K562 (cell line): ENCODE data around the gene FUBP3.

Source experiments
- CREB5 ChIP-seq: fragments of 250-450 bp; sonication (Bioruptor Pico); IDR thresholded peaks from 2 replicates; pipeline ENCODE4 v1.5.0; 2020; ENCODE audit warnings: mild to moderate bottlenecking
- CTCF ChIP-seq, 3 experiments: IDR thresholded peaks in 2 of 3; conservative IDR thresholded peaks in 1 of 3; 2 replicates each; pipeline ENCODE4 v1.5.1; 2011 to 2012; ENCODE audit warnings: low read length in 3 of 3, mild to moderate bottlenecking in 3 of 3, control low read depth in 2 of 3, improper control_type of control experiment in 1 of 3, inconsistent platforms in 1 of 3, low read depth in 1 of 3, mixed read lengths in 1 of 3, moderate library complexity in 1 of 3; ENCODE audit not compliant: insufficient read depth in 2 of 3
- EGR1 ChIP-seq: fragments of 450-650 bp; conservative IDR thresholded peaks from 2 replicates; pipeline ENCODE4 v1.6.1; 2017; ENCODE audit warnings: mild to moderate bottlenecking
- ETV6 ChIP-seq, 3 experiments: fragments of 150-350 bp in 1 of 3; sonication (generic) in 1 of 3; formaldehyde crosslinking in 1 of 3; IDR thresholded peaks; 2 replicates each; pipeline versions ENCODE4 v1.6.1 to v1.8.0; 2014 to 2022; ENCODE audit warnings: borderline replicate concordance in 2 of 3, low read depth in 2 of 3, antibody characterized with exemption in 1 of 3, low read length in 1 of 3, mild to moderate bottlenecking in 1 of 3, missing genetic modification reagents in 1 of 3
- RAD21 ChIP-seq, 2 experiments: fragments of 250-450 bp in 1 of 2; fragments of 450-650 bp in 1 of 2; sonication (Bioruptor Pico) in 1 of 2; formaldehyde crosslinking in 1 of 2; IDR thresholded peaks in 1 of 2; conservative IDR thresholded peaks in 1 of 2; 2 replicates each; pipeline versions ENCODE4 v1.4.0 to v1.8.0; 2020 to 2022; ENCODE audit warnings: mild to moderate bottlenecking in 2 of 2, moderate library complexity in 1 of 2
- RBM22 ChIP-seq: fragments of 200-400 bp; formaldehyde crosslinking; IDR thresholded peaks from 2 replicates; pipeline ENCODE4 v1.6.1; 2018; ENCODE audit warnings: low read length, low read depth; ENCODE audit not compliant: poor library complexity, severe bottlenecking
- SIX5 ChIP-seq, 2 experiments: IDR thresholded peaks; 2 replicates each; pipeline ENCODE4 v1.6.1; 2011; ENCODE audit warnings: low read length in 2 of 2, borderline replicate concordance in 1 of 2, low read depth in 1 of 2, mild to moderate bottlenecking in 1 of 2, moderate library complexity in 1 of 2; ENCODE audit not compliant: insufficient read depth in 1 of 2
- ZBTB7A ChIP-seq: IDR thresholded peaks from 2 replicates; pipeline ENCODE4 v1.6.1; 2011; ENCODE audit warnings: low read depth, mild to moderate bottlenecking, low read length, moderate library complexity, borderline replicate concordance; ENCODE audit not compliant: control insufficient read depth
- ZBTB8A ChIP-seq: fragments of 450-650 bp; IDR thresholded peaks from 2 replicates; pipeline ENCODE4 v1.6.1; 2018; ENCODE audit warnings: mild to moderate bottlenecking, moderate library complexity; ENCODE audit not compliant: partially characterized antibody
- ZNF174 ChIP-seq: fragments of 250-450 bp; sonication (Bioruptor Pico); IDR thresholded peaks from 2 replicates; pipeline ENCODE4 v1.4.0; 2020; ENCODE audit warnings: mild to moderate bottlenecking
- ZNF740 ChIP-seq, 3 experiments: fragments of 200-800 bp in 1 of 3; sonication (Bioruptor generic) in 1 of 3; sonication (generic) in 1 of 3; formaldehyde crosslinking in 1 of 3; IDR thresholded peaks; 2 replicates each; pipeline versions ENCODE4 v1.6.1 to v1.8.0; 2016 to 2022; ENCODE audit warnings: mild to moderate bottlenecking in 2 of 3, missing compliant biosample characterization in 2 of 3, missing genetic modification characterization in 2 of 3, missing genetic modification reagents in 1 of 3
- ZZZ3 ChIP-seq: fragments of 450-650 bp; IDR thresholded peaks from 2 replicates; pipeline ENCODE4 v1.6.1; 2016; ENCODE audit warnings: antibody characterized with exemption, mild to moderate bottlenecking, moderate library complexity

GRCh38 chr9:130651752-130652151, 72.4 kb downstream of the FUBP3 start:
- TF ChIP-seq CTCF (IDR thresholded peaks at IDR 0.05 in 2 of 3, conservative IDR thresholded peaks at IDR 0.05 in 1 of 3; ENCODE audit: insufficient read depth in 2 of 3, low read depth in 1 of 3, low read length in 3 of 3) (no peak), ETV6 (IDR thresholded peaks at IDR 0.05; ENCODE audit: borderline replicate concordance in 1 of 2, low read depth in 2 of 2, low read length in 1 of 2) (no peak), ETV6 (CRISPR knock-in tag; IDR thresholded peaks at IDR 0.05; ENCODE audit: borderline replicate concordance) (no peak), RBM22 (no peak), CREB5 (no peak), ZBTB7A (no peak), SIX5 (IDR thresholded peaks at IDR 0.05; ENCODE audit: borderline replicate concordance in 1 of 2, insufficient read depth in 1 of 2, low read depth in 1 of 2, low read length in 2 of 2) (no peak), EGR1 (no peak), ZZZ3 (no peak), ZNF174 (CRISPR knock-in tag) (no peak), ZNF740 (CRISPR knock-in tag; IDR thresholded peaks at IDR 0.05) (no peak), ZNF740 (tag; IDR thresholded peaks at IDR 0.05) (no peak), ZBTB8A (no peak), RAD21 (CRISPR knock-in tag; conservative IDR thresholded peaks at IDR 0.05 in 1 of 2, IDR thresholded peaks at IDR 0.05 in 1 of 2) (no peak)
